ENCODE data around the gene COX7A2.

Gene COX7A2

GRCh38 chr6:75219263-75219662, 24.3 kb downstream of the COX7A2 start:
- DNase-seq = no peak

- DNase-seq = no peak
Measured at GRCh38 chr6:75217193-75217592, 26.4 kb downstream of the COX7A2 start.

- DNase-seq = no peak
Measured at GRCh38 chr6:75215291-75215690, 28.3 kb downstream of the COX7A2 start.

GRCh38 chr6:75213732-75214131, 29.9 kb downstream of the COX7A2 start:
- DNase-seq = no peak

- DNase-seq = no peak
Measured at GRCh38 chr6:75213112-75213511, 30.5 kb downstream of the COX7A2 start.

GRCh38 chr6:75211920-75212590, 31.5 kb downstream of the COX7A2 start:
- no peak for DNase-seq

- DNase-seq = peak; percentile 44
Measured at GRCh38 chr6:75210885-75211739, 32.5 kb downstream of the COX7A2 start.

GRCh38 chr6:75209184-75209723, 34.3 kb downstream of the COX7A2 start:
- DNase-seq = no peak

GRCh38 chr6:75208298-75209183, 35.1 kb downstream of the COX7A2 start:
- DNase-seq = peak; percentile 46

- no peak for DNase-seq
Measured at GRCh38 chr6:75206576-75207342, 36.8 kb downstream of the COX7A2 start.

GRCh38 chr6:75205776-75206575, 37.6 kb downstream of the COX7A2 start, which contains the start of gene COL12A1:
Gene COL12A1, minus strand, starts transcription at chr6:75206053. Its CDS starts 3,261 bp downstream, at chr6:75202792.
- no peak for DNase-seq

- no peak for DNase-seq
Measured at GRCh38 chr6:75204959-75205775, 38.4 kb downstream of the COX7A2 start.

- DNase-seq = peak; percentile 38
Measured at GRCh38 chr6:75204217-75204958, 39.2 kb downstream of the COX7A2 start.

GRCh38 chr6:75203721-75204120, 39.9 kb downstream of the COX7A2 start:
- DNase-seq = no peak

GRCh38 chr6:75202676-75203131, 40.9 kb downstream of the COX7A2 start:
- no peak for DNase-seq

GRCh38 chr6:75201901-75202672, 41.5 kb downstream of the COX7A2 start:
- DNase-seq = no peak

- DNase-seq = no peak
Measured at GRCh38 chr6:75201021-75201420, 42.6 kb downstream of the COX7A2 start.

GRCh38 chr6:75199889-75200288, 43.7 kb downstream of the COX7A2 start:
- no peak for DNase-seq

Data from NCI-H1694 treated with DMSO at 0.1 percent for 48 hours (cell line).